Neuronal stem cell (in vitro differentiated cells): ENCODE measurements around the gene STK10.

Experiments used
- DNase-seq: peaks from one replicate; pipeline ENCODE4 v3.0.0-alpha.2; 2013; ENCODE audit warnings: low spot score
- H2AFZ ChIP-seq: one replicate; pipeline ENCODE4 v1.6.1; 2013; ENCODE audit warnings: mild to moderate bottlenecking, low read length, inconsistent platforms
- H2AK5ac ChIP-seq: 2 replicates; pipeline ENCODE4 v1.6.1; 2013; ENCODE audit warnings: low read depth, mild to moderate bottlenecking, inconsistent platforms, low read length, moderate library complexity, mixed read lengths
- H2BK120ac ChIP-seq: 2 replicates; pipeline ENCODE4 v1.6.1; 2013; ENCODE audit warnings: low read depth, mild to moderate bottlenecking, inconsistent platforms, low read length, moderate library complexity, mixed read lengths
- H2BK12ac ChIP-seq: one replicate; pipeline ENCODE4 v1.6.1; 2013; ENCODE audit warnings: low read length, inconsistent platforms
- H2BK15ac ChIP-seq: 2 replicates; pipeline ENCODE4 v1.6.1; 2013; ENCODE audit warnings: mild to moderate bottlenecking, low read length, inconsistent platforms, mixed read lengths
- H2BK5ac ChIP-seq: one replicate; pipeline ENCODE4 v1.6.1; 2013; ENCODE audit warnings: inconsistent platforms, mild to moderate bottlenecking, low read length, moderate library complexity
- H3K14ac ChIP-seq: one replicate; pipeline ENCODE4 v1.6.1; 2013; ENCODE audit warnings: low read length, inconsistent platforms
- H3K18ac ChIP-seq: 2 replicates; pipeline ENCODE4 v1.6.1; 2013; ENCODE audit warnings: low read length, inconsistent platforms
- H3K23ac ChIP-seq: 2 replicates; pipeline ENCODE4 v1.6.1; 2013; ENCODE audit warnings: low read depth, mild to moderate bottlenecking, mixed read lengths, low read length, inconsistent platforms; ENCODE audit not compliant: poor library complexity
- H3K27ac ChIP-seq: replicated peaks from 3 replicates; pipeline ENCODE4 v1.5.1; 2013; ENCODE audit warnings: low read length, inconsistent platforms
- H3K27me3 ChIP-seq, 3 experiments: 2 replicates each; pipeline ENCODE4 v1.6.1; 2013; ENCODE audit warnings: low read length in 3 of 3, mild to moderate bottlenecking in 2 of 3, inconsistent platforms in 1 of 3, low read depth in 1 of 3, mixed read lengths in 1 of 3, moderate library complexity in 1 of 3; ENCODE audit not compliant: control insufficient read depth in 3 of 3, insufficient read depth in 3 of 3
- H3K36me3 ChIP-seq, 2 donors: replicated peaks in 1 of 2; 2 replicates each; pipeline ENCODE4 v1.6.1; 2013; ENCODE audit warnings: low read length in 2 of 2; ENCODE audit not compliant: control insufficient read depth in 2 of 2, insufficient read depth in 2 of 2
- H3K4ac ChIP-seq: 2 replicates; pipeline ENCODE4 v1.6.1; 2013; ENCODE audit warnings: inconsistent platforms, mild to moderate bottlenecking, low read length, moderate library complexity
- H3K4me1 ChIP-seq, 2 donors: 1 replicate in 1 of 2; 2 replicates in 1 of 2; pipeline ENCODE4 v1.6.1; 2013; ENCODE audit warnings: low read length in 2 of 2, low read depth in 1 of 2; ENCODE audit not compliant: control insufficient read depth in 2 of 2, insufficient read depth in 1 of 2
- H3K4me2 ChIP-seq: one replicate; pipeline ENCODE4 v1.6.1; 2013; ENCODE audit warnings: mild to moderate bottlenecking, low read length, inconsistent platforms; ENCODE audit not compliant: insufficient read depth, poor library complexity, severe bottlenecking
- H3K4me3 ChIP-seq, 2 donors: 2 replicates each; pipeline ENCODE4 v1.5.1; 2013; ENCODE audit warnings: low read length in 2 of 2, mild to moderate bottlenecking in 2 of 2, inconsistent platforms in 1 of 2, moderate library complexity in 1 of 2
- H3K79me1 ChIP-seq: one replicate; pipeline ENCODE4 v1.6.1; 2013; ENCODE audit warnings: low read depth, mild to moderate bottlenecking, inconsistent platforms, low read length, moderate library complexity
- H3K9ac ChIP-seq: one replicate; pipeline ENCODE4 v1.6.1; 2013; ENCODE audit warnings: mild to moderate bottlenecking, low read depth, low read length, inconsistent platforms; ENCODE audit not compliant: poor library complexity
- H3K9me3 ChIP-seq, 2 donors: replicated peaks in 1 of 2; 2 replicates each; pipeline versions ENCODE3 to v1.6.1; 2013; ENCODE audit warnings: low read length in 2 of 2, mild to moderate bottlenecking in 2 of 2, inconsistent platforms in 1 of 2, low read depth in 1 of 2, mixed read lengths in 1 of 2, moderate library complexity in 1 of 2; ENCODE audit not compliant: control insufficient read depth in 2 of 2, insufficient read depth in 1 of 2
- H4K8ac ChIP-seq: one replicate; pipeline ENCODE4 v1.6.1; 2013; ENCODE audit warnings: low read depth, mild to moderate bottlenecking, inconsistent platforms, low read length, moderate library complexity
- H4K91ac ChIP-seq: one replicate; pipeline ENCODE4 v1.6.1; 2013; ENCODE audit warnings: low read length, low read depth, mild to moderate bottlenecking, inconsistent platforms; ENCODE audit not compliant: poor library complexity
- WGBS, 2 donors: extraction: QIAGEN DNeasy Blood & Tissue Kit; methylation state at CpG; one replicate each; pipeline ENCODE4 v1.1.7; 2013; ENCODE audit warnings: missing lambda C conversion rate in 2 of 2, mixed read lengths in 1 of 2; ENCODE audit not compliant: insufficient read length in 2 of 2, insufficient replicate concordance in 1 of 2; ENCODE audit errors: extremely low coverage in 2 of 2; 5-methylcytosine and 5-hydroxymethylcytosine counted together

STK10 gene

DNA sequence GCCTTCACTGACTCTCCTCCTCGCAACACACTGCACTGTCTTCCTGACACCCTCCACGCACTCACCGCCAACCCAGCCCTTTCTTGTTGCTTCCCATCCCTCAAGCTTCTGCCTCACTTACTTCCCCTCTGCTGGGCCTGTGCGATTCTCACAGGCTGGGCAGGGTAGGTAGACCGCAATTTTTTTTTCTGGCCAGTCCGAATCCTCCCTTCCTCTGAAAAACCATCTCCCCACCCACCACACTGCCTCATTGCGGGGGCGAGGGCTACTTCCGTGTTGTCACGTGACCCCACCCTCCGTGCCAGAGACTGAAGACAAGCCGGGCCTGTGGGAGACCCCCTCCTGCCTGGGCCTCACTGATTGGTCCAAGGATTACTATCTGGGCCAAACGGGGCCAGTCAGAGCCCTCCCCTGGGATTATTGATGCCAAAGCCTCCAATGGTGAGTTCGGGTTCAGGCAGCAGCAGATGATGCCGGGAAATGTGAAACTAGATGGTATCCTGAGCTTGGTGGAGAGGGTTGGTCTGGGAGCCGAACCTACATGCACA, 73.1 kb downstream of the STK10 start:
- Histone ChIP-seq H3K14ac (no peak overlapping the region), H3K4ac (no peak overlapping the region), H2BK12ac (no peak overlapping the region), H3K79me1 (no peaks in the 10 kb centered on the region), H2AK5ac (no peak overlapping the region), H3K27ac (no peak overlapping the region), H2BK120ac (no peak overlapping the region), H4K91ac (peak overlapping the region; percentile 17), H3K9me3 (no peaks in the 10 kb centered on the region), H2BK5ac (no peak overlapping the region), H3K9ac (no peak overlapping the region), H2BK15ac (no peak overlapping the region), H2AFZ (no peak overlapping the region), H3K4me1 (peaks cover 2 to 5% of the 10 kb centered on the region in 2 donors), H3K18ac (no peak overlapping the region), H3K36me3 (peaks cover 0 to 7% of the 10 kb centered on the region in 2 donors), H3K27me3 (no peaks in the 10 kb centered on the region), H3K4me3 (peak overlapping the region in 1 of 2 donors; percentile 61), H3K4me2 (no peak overlapping the region), H3K23ac (no peak overlapping the region), H4K8ac (no peak overlapping the region)
- WGBS, 2 donors = no CpG with 5 or more reads among the region's 16 CpGs
- DNase-seq = no peak

DNA sequence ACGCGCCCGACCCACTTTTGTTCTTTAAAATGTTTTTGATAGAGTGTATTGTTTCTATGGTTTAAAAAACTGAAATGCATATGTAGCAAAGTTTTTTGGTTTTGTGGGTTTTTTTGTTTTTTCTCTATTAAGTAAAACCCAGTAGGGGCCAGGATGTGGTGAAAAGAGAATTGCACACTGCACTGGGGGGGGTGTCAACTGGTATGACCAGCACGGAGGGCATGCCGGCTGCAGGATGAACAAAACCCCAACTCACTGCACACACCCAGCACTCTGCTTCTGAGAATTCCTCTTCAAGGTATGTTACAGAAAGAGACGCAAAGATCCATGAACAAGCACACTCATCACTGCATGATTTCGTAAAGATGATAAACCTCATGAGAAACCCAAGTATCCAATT, 75.0 kb downstream of the STK10 start:
- Histone ChIP-seq H3K9ac (no peak overlapping the region), H4K91ac (no peak overlapping the region), H3K4ac (no peak overlapping the region)

DNA sequence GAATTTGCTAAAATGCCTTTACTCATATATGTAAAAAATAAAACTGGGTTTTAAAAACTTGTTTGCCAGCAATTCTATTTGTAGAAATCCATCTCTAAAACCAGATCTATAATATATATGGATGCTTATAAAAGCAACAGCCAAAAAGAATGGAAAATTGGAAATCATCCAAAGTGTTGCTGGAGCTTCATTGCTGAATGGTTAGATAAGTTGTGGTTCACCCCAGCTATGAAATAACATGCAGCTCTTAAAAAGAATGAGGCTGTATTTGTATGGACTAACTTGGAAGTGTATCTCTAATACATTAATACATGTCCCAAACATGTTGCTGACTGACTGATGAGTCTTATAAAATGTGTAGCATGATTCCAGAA, 76.2 kb downstream of the STK10 start:
- no peak overlapping the region for H2BK5ac ChIP-seq
- no peak overlapping the region for H4K91ac ChIP-seq
- H2AK5ac ChIP-seq = no peak overlapping the region
- no peaks in the 10 kb centered on the region for H3K9me3 ChIP-seq
- H3K79me1 ChIP-seq = no peaks in the 10 kb centered on the region
- H2BK12ac ChIP-seq = no peak overlapping the region
- H3K4ac ChIP-seq = no peak overlapping the region
- H4K8ac ChIP-seq = no peak overlapping the region
- H3K9ac ChIP-seq = no peak overlapping the region
- no peaks in the 10 kb centered on the region for H3K27me3 ChIP-seq
- no peak overlapping the region for H3K4me3 ChIP-seq
- no peak overlapping the region for H2AFZ ChIP-seq
- no peak overlapping the region for H3K18ac ChIP-seq
- peaks cover 6% of the 10 kb centered on the region in 2 donors for H3K4me1 ChIP-seq
- H3K14ac ChIP-seq = no peak overlapping the region
- no peak overlapping the region for H3K27ac ChIP-seq
- no peak overlapping the region for H2BK120ac ChIP-seq
- DNase-seq = no peak
- no peak overlapping the region for H2BK15ac ChIP-seq
- no peak overlapping the region for H3K23ac ChIP-seq
- peaks cover 0 to 7% of the 10 kb centered on the region in 2 donors for H3K36me3 ChIP-seq
- no peak overlapping the region for H3K4me2 ChIP-seq

More for the DNA sequence above, 75.0 kb downstream of the STK10 start:
- Histone ChIP-seq H3K27ac (no peak overlapping the region), H2BK12ac (no peak overlapping the region), H2BK5ac (no peak overlapping the region), H3K4me3 (no peak overlapping the region), H3K23ac (no peak overlapping the region), H3K79me1 (no peaks in the 10 kb centered on the region), H3K4me1 (peaks cover 0 to 2% of the 10 kb centered on the region in 2 donors), H3K9me3 (no peaks in the 10 kb centered on the region), H4K8ac (no peak overlapping the region), H2AK5ac (no peak overlapping the region), H3K4me2 (no peak overlapping the region), H2BK120ac (no peak overlapping the region), H3K36me3 (peaks cover 0 to 7% of the 10 kb centered on the region in 2 donors), H3K27me3 (no peaks in the 10 kb centered on the region), H2AFZ (no peak overlapping the region), H3K18ac (no peak overlapping the region), H3K14ac (no peak overlapping the region), H2BK15ac (no peak overlapping the region)
- no CpG with 5 or more reads among the region's 7 CpGs for WGBS, 2 donors
- no peak for DNase-seq

DNA sequence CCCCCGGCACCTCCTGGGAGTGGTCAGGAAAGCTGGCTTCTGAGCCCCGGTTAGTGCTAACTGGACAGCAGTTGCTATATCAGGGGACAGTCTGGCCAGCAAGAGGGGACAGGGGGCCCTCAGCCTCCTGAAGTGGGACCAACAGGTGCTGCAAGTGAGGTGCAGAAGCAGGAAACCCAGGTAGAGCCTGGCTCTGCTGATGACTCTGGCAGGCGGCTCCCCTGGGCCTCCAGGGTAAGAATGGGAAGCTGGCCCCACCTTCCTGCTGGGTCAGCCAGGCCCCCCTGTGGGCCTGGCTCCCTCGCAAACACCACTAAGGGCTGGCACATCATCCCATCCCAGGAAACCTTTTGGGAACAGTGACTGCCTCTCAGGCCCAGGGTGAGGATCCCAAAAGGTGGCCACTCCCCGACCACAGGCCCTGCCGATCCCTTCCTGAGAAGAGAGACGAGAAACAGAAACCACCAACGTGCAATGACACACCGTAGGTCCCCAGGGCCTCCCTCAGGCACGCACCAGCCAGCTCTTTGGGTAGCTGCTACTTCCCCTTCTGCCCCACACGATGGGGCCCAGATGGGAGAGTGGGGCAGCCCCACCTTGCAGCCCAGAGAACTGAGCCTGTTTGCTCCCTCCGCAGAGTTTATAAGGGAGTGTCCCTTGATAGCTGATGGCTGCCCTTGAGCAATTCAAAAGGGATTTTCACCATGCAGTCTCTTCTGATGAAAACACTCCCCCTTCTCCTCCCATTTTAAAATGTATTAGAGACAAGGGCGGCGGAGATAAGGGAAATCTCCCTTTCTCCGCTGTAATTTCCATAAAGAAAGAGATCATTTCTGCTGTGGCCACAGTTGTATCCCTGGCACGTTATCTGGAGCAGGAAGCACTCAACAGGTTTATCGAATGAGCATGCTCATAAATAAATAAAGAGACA, 76.8 kb downstream of the STK10 start:
- Histone ChIP-seq H2BK120ac (no peak overlapping the region), H3K27me3 (no peaks in the 10 kb centered on the region), H3K36me3 (peaks cover 0 to 7% of the 10 kb centered on the region in 2 donors), H2AK5ac (no peak overlapping the region), H3K4me3 (no peak overlapping the region), H2BK5ac (peak overlapping the region; percentile 62), H3K27ac (no peak overlapping the region), H4K8ac (no peak overlapping the region), H3K9me3 (no peaks in the 10 kb centered on the region), H3K4me1 (peaks cover 6 to 10% of the 10 kb centered on the region in 2 donors), H4K91ac (no peak overlapping the region), H3K79me1 (no peaks in the 10 kb centered on the region), H3K4me2 (no peak overlapping the region), H3K14ac (no peak overlapping the region), H2AFZ (peak overlapping the region; percentile 52), H3K4ac (no peak overlapping the region), H2BK12ac (no peak overlapping the region), H3K9ac (peak overlapping the region; percentile 45), H2BK15ac (no peak overlapping the region), H3K23ac (peak overlapping the region; percentile 2), H3K18ac (peak overlapping the region; percentile 62)
- WGBS, 2 donors = no CpG with 5 or more reads among the region's 17 CpGs
- DNase-seq = no peak
